NCI-H2029 treated with DMSO at 0.1 percent for 48 hours (cell line): ENCODE results near the gene TFEB.

Source experiments
- DNase-seq: peaks from one replicate; lab custom pipeline; 2025; lab: John Stamatoyannopoulos, UW

The TFEB gene

DNA sequence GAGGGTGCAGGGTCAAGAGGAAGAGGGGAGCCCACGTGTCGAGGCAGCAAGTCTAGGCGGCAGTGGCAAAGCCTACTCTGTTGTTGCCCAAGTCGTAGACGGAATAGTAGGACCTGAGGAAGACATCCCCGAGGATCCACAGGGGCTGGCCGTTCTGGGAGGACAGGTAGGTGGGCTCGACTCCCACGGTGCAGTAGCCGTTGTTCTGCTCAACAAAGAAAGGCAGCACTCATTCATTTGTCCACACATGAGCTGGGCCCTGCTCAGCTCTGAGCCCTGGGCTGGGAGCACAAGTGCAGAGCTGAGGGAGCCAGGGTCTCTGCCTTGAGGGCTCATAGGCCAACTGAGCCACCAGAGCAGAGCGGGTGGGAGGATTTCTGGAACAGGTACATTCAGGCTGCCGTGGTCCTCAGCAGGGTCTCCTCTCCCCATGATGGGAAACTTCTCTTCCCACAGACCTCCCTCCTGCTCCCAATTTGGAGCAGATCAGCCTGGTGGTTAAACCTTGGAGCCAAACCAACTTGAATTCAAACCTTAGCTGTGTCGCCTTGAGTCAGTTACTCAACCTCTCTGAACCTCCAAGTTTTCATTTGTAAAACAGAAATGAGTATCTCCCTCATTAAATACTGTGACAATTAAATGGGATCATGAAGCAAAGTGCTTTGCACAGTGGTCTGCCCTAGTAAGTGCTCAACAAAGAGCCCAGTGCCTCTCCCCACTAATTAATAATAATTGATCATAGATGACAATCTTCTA lies 1.6 kb upstream of the TFEB start:
- DNase-seq, result no peak

- DNase-seq, result no peak
These were observed 852 bp upstream of the TFEB start for GRCh38 chr6:41736186-41736733.

GRCh38 chr6:41734666-41735426 lies 562 bp downstream of the TFEB start:
- DNase-seq, result peak; percentile 42

GRCh38 chr6:41733707-41734665 lies 1.4 kb downstream of the TFEB start:
- peak; percentile 51 for DNase-seq

DNA sequence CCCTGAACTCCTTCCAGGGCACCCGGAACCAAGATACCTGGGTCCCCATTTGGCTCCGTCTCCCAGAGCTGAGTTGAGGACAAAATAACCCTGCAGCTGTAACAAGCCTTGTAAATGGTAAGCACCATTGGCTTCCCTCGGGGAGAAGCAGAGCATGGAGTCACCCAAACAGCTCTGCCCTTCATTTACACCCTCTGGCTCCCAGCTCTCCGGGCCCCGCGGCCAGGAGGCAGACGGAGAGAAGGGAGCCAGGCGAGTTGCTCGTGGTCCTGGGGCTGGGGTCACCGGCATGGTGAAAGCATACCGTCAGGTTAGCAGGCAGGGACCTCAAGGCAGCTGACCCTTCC lies 2.1 kb downstream of the TFEB start:
- DNase-seq, result no peak

- DNase-seq, result no peak
These were observed 2.6 kb downstream of the TFEB start for GRCh38 chr6:41732591-41733359.

GRCh38 chr6:41732149-41732548 lies 3.3 kb downstream of the TFEB start:
- no peak for DNase-seq

- DNase-seq, result no peak
These were observed 3.8 kb downstream of the TFEB start for GRCh38 chr6:41731561-41732086.

GRCh38 chr6:41730531-41731436 lies 4.6 kb downstream of the TFEB start:
- no peak for DNase-seq

GRCh38 chr6:41729624-41730023 lies 5.8 kb downstream of the TFEB start:
- DNase-seq, result no peak

GRCh38 chr6:41728954-41729353 lies 6.5 kb downstream of the TFEB start:
- no peak for DNase-seq

GRCh38 chr6:41728073-41728936 lies 7.1 kb downstream of the TFEB start:
- peak; percentile 73 for DNase-seq

DNA sequence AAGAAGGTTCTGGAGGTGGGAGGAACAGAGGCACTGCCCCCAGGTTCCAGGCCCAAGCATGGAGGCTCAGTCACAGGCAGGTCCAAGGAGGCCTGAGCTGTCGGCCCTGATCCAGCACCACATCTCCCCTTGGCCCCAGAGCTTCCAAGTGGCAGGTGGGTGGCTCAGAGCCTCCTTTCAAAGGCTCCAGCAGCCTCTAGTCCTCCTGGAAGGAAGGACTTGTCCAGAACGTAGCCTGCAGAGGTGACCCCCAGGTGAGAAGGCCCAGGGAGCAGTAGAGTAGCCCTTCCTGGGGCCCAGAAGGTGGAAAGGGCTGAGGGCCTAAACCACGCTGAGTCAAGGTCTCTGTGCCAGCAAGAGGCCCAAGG lies 7.7 kb downstream of the TFEB start:
- no peak for DNase-seq

- no peak for DNase-seq
These were observed 8.5 kb downstream of the TFEB start for GRCh38 chr6:41726876-41727275.

GRCh38 chr6:41724586-41725501 lies 10.6 kb downstream of the TFEB start:
- no peak for DNase-seq

DNA sequence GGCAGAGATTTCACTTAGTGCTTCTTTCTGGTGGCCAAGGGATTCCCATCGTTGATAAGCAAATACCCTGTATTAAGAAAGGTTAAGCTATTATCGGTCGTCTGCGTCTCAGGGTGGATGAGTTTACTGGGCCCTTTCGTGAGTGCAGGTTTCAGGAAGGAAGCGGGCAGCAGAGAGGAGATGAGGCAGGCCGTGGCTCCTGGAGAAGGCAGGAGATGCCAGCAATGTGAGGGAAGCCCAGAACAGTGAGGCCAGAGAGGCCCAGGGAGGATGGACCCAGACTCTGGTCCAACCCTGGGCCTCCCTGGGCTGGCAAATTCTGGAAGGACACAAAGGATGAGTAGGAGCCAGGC lies 11.2 kb downstream of the TFEB start:
- DNase-seq, result no peak

- no peak for DNase-seq
These were observed 11.7 kb downstream of the TFEB start for GRCh38 chr6:41723530-41724227.
